ENCODE measurements around the gene RIMS1.

Gene RIMS1

GRCh38 chr6:72061286-72061685, 174.9 kb downstream of the RIMS1 start:
- H2AFZ ChIP-seq (ENCODE audit: low read length), result no peak overlapping the region
- no peak overlapping the region for H3K4me2 ChIP-seq (ENCODE audit: low read depth, low read length)
- no peak for DNase-seq
- no peak for TF ChIP-seq CTCF (IDR thresholded peaks at IDR 0.05; ENCODE audit: low read length)
- TF ChIP-seq EZH2 (optimal IDR thresholded peaks at IDR 0.05; ENCODE audit: low read depth, low read length), result no peak
- TF ChIP-seq EZH2phosphoT487 (IDR thresholded peaks at IDR 0.05; ENCODE audit: low read length), result no peak
- no peaks in the 10 kb centered on the region for H3K27me3 ChIP-seq (replicated peaks; ENCODE audit: insufficient read depth, low read length)
- H3K36me3 ChIP-seq (replicated peaks; ENCODE audit: insufficient read depth, low read length), result no peaks in the 10 kb centered on the region
- no peak overlapping the region for H3K9ac ChIP-seq (ENCODE audit: low read length)
- H3K9me2 ChIP-seq (replicated peaks; ENCODE audit: insufficient read depth, low read length), result no peaks in the 10 kb centered on the region
- no peaks in the 10 kb centered on the region for H3K4me1 ChIP-seq (ENCODE audit: low read length)
- H3K9me3 ChIP-seq (replicated peaks; ENCODE audit: insufficient read depth, low read length), result no peaks in the 10 kb centered on the region
- H4K20me1 ChIP-seq (ENCODE audit: insufficient read depth, low read length), result no peaks in the 10 kb centered on the region
- H3F3A ChIP-seq (ENCODE audit: insufficient read depth, low read length), result no peaks in the 10 kb centered on the region
- H3K79me2 ChIP-seq (ENCODE audit: low read length), result no peaks in the 10 kb centered on the region
- no peak overlapping the region for H3K27ac ChIP-seq (ENCODE audit: low read length)
- no peak overlapping the region for H3K4me3 ChIP-seq (ENCODE audit: low read length)

GRCh38 chr6:72064399-72064975, 178.1 kb downstream of the RIMS1 start:
- no peak overlapping the region for H2AFZ ChIP-seq (ENCODE audit: low read length)
- no peaks in the 10 kb centered on the region for H3K9me2 ChIP-seq (replicated peaks; ENCODE audit: insufficient read depth, low read length)
- no peak overlapping the region for H3K4me3 ChIP-seq (ENCODE audit: low read length)
- no peak for TF ChIP-seq EZH2phosphoT487 (IDR thresholded peaks at IDR 0.05; ENCODE audit: low read length)
- no peak for TF ChIP-seq EZH2 (optimal IDR thresholded peaks at IDR 0.05; ENCODE audit: low read depth, low read length)
- TF ChIP-seq CTCF (IDR thresholded peaks at IDR 0.05; ENCODE audit: low read length), result no peak
- H3K36me3 ChIP-seq (replicated peaks; ENCODE audit: insufficient read depth, low read length), result no peaks in the 10 kb centered on the region
- H3K4me2 ChIP-seq (ENCODE audit: low read depth, low read length), result no peak overlapping the region
- no peak overlapping the region for H3K27ac ChIP-seq (ENCODE audit: low read length)
- H3K9ac ChIP-seq (ENCODE audit: low read length), result no peak overlapping the region
- no peaks in the 10 kb centered on the region for H3K79me2 ChIP-seq (ENCODE audit: low read length)
- H3K4me1 ChIP-seq (ENCODE audit: low read length), result no peaks in the 10 kb centered on the region
- H3K9me3 ChIP-seq (replicated peaks; ENCODE audit: insufficient read depth, low read length), result no peaks in the 10 kb centered on the region
- DNase-seq, result no peak
- no peaks in the 10 kb centered on the region for H4K20me1 ChIP-seq (ENCODE audit: insufficient read depth, low read length)
- no peaks in the 10 kb centered on the region for H3K27me3 ChIP-seq (replicated peaks; ENCODE audit: insufficient read depth, low read length)
- H3F3A ChIP-seq (ENCODE audit: insufficient read depth, low read length), result no peaks in the 10 kb centered on the region

- Histone ChIP-seq H3K9me3 (replicated peaks; ENCODE audit: insufficient read depth, low read length) (no peaks in the 10 kb centered on the region), H3K4me1 (ENCODE audit: low read length) (no peaks in the 10 kb centered on the region), H3F3A (ENCODE audit: insufficient read depth, low read length) (no peaks in the 10 kb centered on the region), H3K79me2 (ENCODE audit: low read length) (no peaks in the 10 kb centered on the region), H3K27me3 (replicated peaks; ENCODE audit: insufficient read depth, low read length) (no peaks in the 10 kb centered on the region), H3K36me3 (replicated peaks; ENCODE audit: insufficient read depth, low read length) (no peaks in the 10 kb centered on the region), H2AFZ (ENCODE audit: low read length) (no peak overlapping the region), H4K20me1 (ENCODE audit: insufficient read depth, low read length) (no peaks in the 10 kb centered on the region), H3K4me3 (ENCODE audit: low read length) (no peak overlapping the region), H3K27ac (ENCODE audit: low read length) (no peak overlapping the region), H3K4me2 (ENCODE audit: low read depth, low read length) (no peak overlapping the region), H3K9me2 (replicated peaks; ENCODE audit: insufficient read depth, low read length) (no peaks in the 10 kb centered on the region), H3K9ac (ENCODE audit: low read length) (no peak overlapping the region)
- no peak for DNase-seq
- TF ChIP-seq EZH2 (optimal IDR thresholded peaks at IDR 0.05; ENCODE audit: low read depth, low read length) (no peak), CTCF (IDR thresholded peaks at IDR 0.05; ENCODE audit: low read length) (no peak), EZH2phosphoT487 (IDR thresholded peaks at IDR 0.05; ENCODE audit: low read length) (no peak)
Measured at GRCh38 chr6:72078096-72078495, 191.7 kb downstream of the RIMS1 start.
